Ectodermal cell (in vitro differentiated cells): ENCODE data around the gene HSF2BP.
"Not testable (repeated sequence)": the region's sequence is repeated elsewhere in the genome, so short reads cannot be mapped to it uniquely, and the experiment has no call there.

ENCODE experiments used
- H3K27ac ChIP-seq: 2 replicates; pipeline ENCODE4 v1.7.0; 2013; ENCODE audit warnings: mild to moderate bottlenecking, low read depth, low read length; ENCODE audit not compliant: insufficient read depth, poor library complexity, severe bottlenecking
- H3K27me3 ChIP-seq: 2 replicates; pipeline ENCODE4 v1.7.0; 2013; ENCODE audit warnings: mild to moderate bottlenecking, low read length; ENCODE audit not compliant: insufficient read depth, control insufficient read depth, poor library complexity, severe bottlenecking
- H3K36me3 ChIP-seq: one replicate; pipeline ENCODE4 v1.7.0; 2013; ENCODE audit warnings: low read length; ENCODE audit not compliant: control insufficient read depth, insufficient read depth
- H3K4me1 ChIP-seq: one replicate; pipeline ENCODE4 v1.7.0; 2013; ENCODE audit warnings: low read length; ENCODE audit not compliant: control insufficient read depth, insufficient read depth
- H3K4me3 ChIP-seq: 2 replicates; pipeline ENCODE4 v1.7.0; 2013; ENCODE audit warnings: low read depth, low read length, control low read depth; ENCODE audit not compliant: insufficient read depth
- H3K9me3 ChIP-seq: 2 replicates; pipeline ENCODE4 v1.7.0; 2013; ENCODE audit warnings: mild to moderate bottlenecking, low read length, moderate library complexity; ENCODE audit not compliant: control insufficient read depth
- WGBS, 2 experiments: methylation state at CpG; one replicate each; pipeline ENCODE4 v1.1.7; 2013; ENCODE audit warnings: missing lambda C conversion rate in 2 of 2; 5-methylcytosine and 5-hydroxymethylcytosine counted together

The HSF2BP gene

GRCh38 chr21:43585514-43585913 is 73.8 kb downstream of the HSF2BP start:
- WGBS, 2 experiments: 94 to 96% methylated on average over 4 of the region's 4 CpGs
- Histone ChIP-seq H3K36me3 (no peaks in the 10 kb centered on the region), H3K9me3 (no peaks in the 10 kb centered on the region), H3K4me1 (peaks cover 9% of the 10 kb centered on the region), H3K4me3 (no peak overlapping the region), H3K27ac (no peak overlapping the region), H3K27me3 (no peaks in the 10 kb centered on the region)

GRCh38 chr21:43581453-43581852 is 77.8 kb downstream of the HSF2BP start:
- no peak overlapping the region for H3K4me3 ChIP-seq
- H3K4me1 ChIP-seq: peaks cover 6% of the 10 kb centered on the region
- no peaks in the 10 kb centered on the region for H3K27me3 ChIP-seq
- H3K27ac ChIP-seq: no peak overlapping the region
- 91% methylated on average over 3 of the region's 3 CpGs for WGBS, 2 experiments
- H3K9me3 ChIP-seq: no peaks in the 10 kb centered on the region
- H3K36me3 ChIP-seq: no peaks in the 10 kb centered on the region

GRCh38 chr21:43578677-43579303 is 80.5 kb downstream of the HSF2BP start:
- Histone ChIP-seq H3K4me3 (no peak overlapping the region), H3K27ac (no peak overlapping the region), H3K9me3 (no peaks in the 10 kb centered on the region), H3K36me3 (no peaks in the 10 kb centered on the region), H3K4me1 (no peaks in the 10 kb centered on the region), H3K27me3 (no peaks in the 10 kb centered on the region)
- WGBS, 2 experiments: 69 to 72% methylated on average over 4 of the region's 6 CpGs

- Histone ChIP-seq H3K27me3 (no peaks in the 10 kb centered on the region), H3K27ac (no peak overlapping the region), H3K4me1 (no peaks in the 10 kb centered on the region), H3K9me3 (no peaks in the 10 kb centered on the region), H3K36me3 (no peaks in the 10 kb centered on the region), H3K4me3 (no peak overlapping the region)
- WGBS, 2 experiments: 93 to 96% methylated on average over 3 of the region's 3 CpGs
Measured at GRCh38 chr21:43575473-43575844, 83.8 kb downstream of the HSF2BP start.

GRCh38 chr21:43574741-43575472 is 84.4 kb downstream of the HSF2BP start:
- WGBS, 2 experiments: 87 to 88% methylated on average over 19 of the region's 19 CpGs

GRCh38 chr21:43573921-43574320 is 85.4 kb downstream of the HSF2BP start:
- Histone ChIP-seq H3K36me3 (no peaks in the 10 kb centered on the region), H3K4me1 (no peaks in the 10 kb centered on the region), H3K27me3 (no peaks in the 10 kb centered on the region), H3K9me3 (no peaks in the 10 kb centered on the region), H3K4me3 (no peak overlapping the region), H3K27ac (no peak overlapping the region)
- 90 to 92% methylated on average over 7 of the region's 7 CpGs for WGBS, 2 experiments

More at GRCh38 chr21:43574741-43575472, 84.4 kb downstream of the HSF2BP start:
- Histone ChIP-seq H3K9me3 (no peaks in the 10 kb centered on the region), H3K36me3 (no peaks in the 10 kb centered on the region), H3K27ac (no peak overlapping the region), H3K4me3 (no peak overlapping the region), H3K27me3 (no peaks in the 10 kb centered on the region), H3K4me1 (no peaks in the 10 kb centered on the region)

- no peaks in the 10 kb centered on the region for H3K36me3 ChIP-seq
- H3K9me3 ChIP-seq: no peaks in the 10 kb centered on the region
- H3K27ac ChIP-seq: no peak overlapping the region
- no peak overlapping the region for H3K4me3 ChIP-seq
- H3K4me1 ChIP-seq: no peaks in the 10 kb centered on the region
- no peaks in the 10 kb centered on the region for H3K27me3 ChIP-seq
- 91 to 92% methylated on average over 5 of the region's 5 CpGs for WGBS, 2 experiments
Measured at GRCh38 chr21:43572446-43572845, 86.8 kb downstream of the HSF2BP start.

- Histone ChIP-seq H3K4me1 (no peaks in the 10 kb centered on the region), H3K27ac (no peak overlapping the region), H3K4me3 (no peak overlapping the region), H3K27me3 (no peaks in the 10 kb centered on the region), H3K36me3 (no peaks in the 10 kb centered on the region), H3K9me3 (no peaks in the 10 kb centered on the region)
- WGBS, 2 experiments: 91 to 94% methylated on average over 6 of the region's 6 CpGs
Measured at GRCh38 chr21:43571976-43572375, 87.3 kb downstream of the HSF2BP start.

- H3K36me3 ChIP-seq, H3K4me1 ChIP-seq, H3K9me3 ChIP-seq, H3K27ac ChIP-seq, H3K4me3 ChIP-seq, H3K27me3 ChIP-seq: not testable (repeated sequence)
- WGBS, 2 experiments: no CpG with 5 or more reads among the region's 3 CpGs
Measured at GRCh38 chr21:43570195-43570594, 89.1 kb downstream of the HSF2BP start.

GRCh38 chr21:43562451-43562850 is 96.8 kb downstream of the HSF2BP start:
- not testable (repeated sequence) for H3K27me3 ChIP-seq, H3K4me3 ChIP-seq, H3K27ac ChIP-seq, H3K36me3 ChIP-seq, H3K4me1 ChIP-seq, H3K9me3 ChIP-seq
- WGBS, 2 experiments: no CpG with 5 or more reads among the region's 5 CpGs
